Caco-2 (cell line): ENCODE results near the gene PARD3B. TPM values are rescaled to one million over a fixed set of nuclear protein-coding genes. Genes with fewer than 3 reads are reported as not detected.

ENCODE experiments used
- BruUV-seq: library from RNA; stranded (reverse); fragments of 400-500 nt; replicated peaks from 2 replicates; lab custom pipeline; 2021; lab: Mats Ljungman, UMichigan
- CTCF ChIA-PET: fragments of 300-600 bp; sonication (Branson Sonifier 250); formaldehyde crosslinking; loops from one replicate; lab custom pipeline; 2022; ENCODE audit warnings: antibody characterized with exemption; lab: Charles Lee
- POLR2A ChIA-PET: fragments of 300-600 bp; sonication (Branson Sonifier 250); formaldehyde crosslinking; loops from one replicate; lab custom pipeline; 2022; ENCODE audit warnings: antibody characterized with exemption; lab: Charles Lee
- DNase-seq, 2 experiments: peaks; one replicate each; pipeline versions ENCODE4 v3.0.0 to v3.0.0-alpha.2; 2020 to 2022
- H3K27me3 ChIP-seq: replicated peaks from 2 replicates; pipeline ENCODE4 v1.6.0; 2011; ENCODE audit warnings: low read length; ENCODE audit not compliant: control insufficient read depth, insufficient read depth
- H3K36me3 ChIP-seq: 2 replicates; pipeline ENCODE4 v1.5.1; 2011; ENCODE audit warnings: low read length; ENCODE audit not compliant: control insufficient read depth, insufficient read depth
- H3K4me1 ChIP-seq: fragments of 250-450 bp; sonication (Bioruptor Pico); 2 replicates; pipeline ENCODE4 v1.5.1; 2020; ENCODE audit warnings: mild to moderate bottlenecking
- H3K4me3 ChIP-seq: 2 replicates; pipeline ENCODE4 v1.5.1; 2011; ENCODE audit warnings: low read depth, mild to moderate bottlenecking, control low read depth, low read length
- H3K9me3 ChIP-seq: fragments of 250-450 bp; sonication (Bioruptor Pico); 2 replicates; pipeline ENCODE4 v1.5.1; 2020; ENCODE audit warnings: mild to moderate bottlenecking, moderate library complexity
- H3K27ac Mint-ChIP-seq: one replicate; pipeline ENCODE4 v1.8.0; 2022; ENCODE audit warnings: mixed read lengths; ENCODE audit not compliant: unreplicated experiment
- H3K27me3 Mint-ChIP-seq: one replicate; pipeline ENCODE4 v1.8.0; 2022; ENCODE audit warnings: mixed read lengths; ENCODE audit not compliant: insufficient read depth, unreplicated experiment
- H3K36me3 Mint-ChIP-seq: one replicate; pipeline ENCODE4 v1.8.0; 2022; ENCODE audit warnings: mild to moderate bottlenecking, mixed read lengths; ENCODE audit not compliant: insufficient read depth, unreplicated experiment
- H3K4me1 Mint-ChIP-seq: one replicate; pipeline ENCODE4 v1.8.0; 2022; ENCODE audit warnings: low read depth, mixed read lengths; ENCODE audit not compliant: unreplicated experiment
- H3K4me3 Mint-ChIP-seq: one replicate; pipeline ENCODE4 v1.8.0; 2022; ENCODE audit warnings: mild to moderate bottlenecking, moderate library complexity, mixed read lengths; ENCODE audit not compliant: unreplicated experiment
- H3K9me3 Mint-ChIP-seq: one replicate; pipeline ENCODE4 v1.8.0; 2022; ENCODE audit warnings: mixed read lengths; ENCODE audit not compliant: unreplicated experiment
- intact Hi-C: fragments of 100-400 bp; cut with micrococcal nuclease; formaldehyde crosslinking; loops from one replicate; pipeline ENCODE4 v1.10.0; 2022; ENCODE audit not compliant: unreplicated experiment
- total RNA-seq: library from RNA; stranded (reverse); gene quantifications from 2 replicates; pipeline ENCODE4 v1.2.3, GENCODE V29; 2022
- TF ChIP-seq, protein P1 (sequence below), 2 experiments: fragments of 200-600 bp in 1 of 2; IDR thresholded peaks; 1 replicate in 1 of 2; 2 replicates in 1 of 2; pipeline versions ENCODE4 v1.5.1 to v1.8.0; 2011 to 2022; ENCODE audit warnings: antibody characterized with exemption in 1 of 2, control low read depth in 1 of 2, inconsistent platforms in 1 of 2, low read depth in 1 of 2, low read length in 1 of 2, mild to moderate bottlenecking in 1 of 2, moderate library complexity in 1 of 2; ENCODE audit not compliant: insufficient read depth in 1 of 2, severe bottlenecking in 1 of 2, unreplicated experiment in 1 of 2

PARD3B gene
- total RNA-seq, 1 experiment from 2014 or later, result 68.9 TPM

DNA sequence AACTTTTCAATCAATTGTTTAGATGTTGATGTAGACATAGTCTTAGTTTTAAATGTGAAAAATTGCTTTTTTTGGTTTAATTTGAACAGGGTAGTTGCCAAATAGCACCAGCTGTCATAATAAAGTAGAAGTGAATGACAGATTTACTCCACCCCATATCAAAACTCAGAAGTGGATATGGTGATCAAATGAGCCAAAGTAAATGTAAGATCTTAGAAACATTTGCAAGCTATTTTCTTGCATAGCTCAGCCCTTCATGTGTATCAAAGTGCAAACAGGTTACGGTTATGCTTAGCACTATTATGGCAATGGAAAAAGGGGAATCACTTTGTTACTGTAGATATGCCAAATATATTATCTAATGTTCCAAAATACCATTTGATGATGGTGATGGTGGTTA, 596.1 kb downstream of the PARD3B start:
- intact Hi-C loops, result no loop called here
- BruUV-seq, result no TSS peak
- CTCF ChIA-PET, result no interaction called here

DNA sequence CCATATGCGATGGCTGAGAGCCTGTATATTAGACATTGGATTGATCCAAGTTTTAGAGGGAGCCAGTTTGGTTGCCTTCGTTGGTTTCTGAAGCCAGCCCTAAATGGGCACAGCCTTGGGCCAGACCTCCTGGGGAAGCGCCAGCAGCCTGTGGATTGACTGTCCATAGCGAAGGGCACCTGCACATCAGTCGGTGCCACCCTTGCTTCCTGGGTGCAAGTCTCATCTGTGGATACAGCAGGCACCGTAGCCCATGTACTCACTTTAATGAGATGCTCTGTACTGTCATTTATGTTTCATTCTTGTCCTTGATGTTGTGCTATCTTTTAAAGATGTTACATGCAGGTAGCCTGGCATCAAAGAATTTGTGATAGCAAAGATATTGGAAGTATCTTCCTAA, 600.6 kb downstream of the PARD3B start:
- POLR2A ChIA-PET, result no interaction called here
- intact Hi-C loops, result no loop called here
- no peaks in the 10 kb centered on the region for H3K27me3 Mint-ChIP-seq

More for the DNA sequence above, 596.1 kb downstream of the PARD3B start:
- no peaks in the 10 kb centered on the region for H3K4me1 Mint-ChIP-seq
- H3K9me3 ChIP-seq, result no peaks in the 10 kb centered on the region
- no peaks in the 10 kb centered on the region for H3K27me3 ChIP-seq
- DNase-seq, result no peak
- POLR2A ChIA-PET, result no interaction called here
- TF ChIP-seq, protein P1, sequence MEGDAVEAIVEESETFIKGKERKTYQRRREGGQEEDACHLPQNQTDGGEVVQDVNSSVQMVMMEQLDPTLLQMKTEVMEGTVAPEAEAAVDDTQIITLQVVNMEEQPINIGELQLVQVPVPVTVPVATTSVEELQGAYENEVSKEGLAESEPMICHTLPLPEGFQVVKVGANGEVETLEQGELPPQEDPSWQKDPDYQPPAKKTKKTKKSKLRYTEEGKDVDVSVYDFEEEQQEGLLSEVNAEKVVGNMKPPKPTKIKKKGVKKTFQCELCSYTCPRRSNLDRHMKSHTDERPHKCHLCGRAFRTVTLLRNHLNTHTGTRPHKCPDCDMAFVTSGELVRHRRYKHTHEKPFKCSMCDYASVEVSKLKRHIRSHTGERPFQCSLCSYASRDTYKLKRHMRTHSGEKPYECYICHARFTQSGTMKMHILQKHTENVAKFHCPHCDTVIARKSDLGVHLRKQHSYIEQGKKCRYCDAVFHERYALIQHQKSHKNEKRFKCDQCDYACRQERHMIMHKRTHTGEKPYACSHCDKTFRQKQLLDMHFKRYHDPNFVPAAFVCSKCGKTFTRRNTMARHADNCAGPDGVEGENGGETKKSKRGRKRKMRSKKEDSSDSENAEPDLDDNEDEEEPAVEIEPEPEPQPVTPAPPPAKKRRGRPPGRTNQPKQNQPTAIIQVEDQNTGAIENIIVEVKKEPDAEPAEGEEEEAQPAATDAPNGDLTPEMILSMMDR (IDR thresholded peaks at IDR 0.05; ENCODE audit: insufficient read depth in 1 of 2, low read depth in 1 of 2, low read length in 1 of 2, severe bottlenecking in 1 of 2, unreplicated experiment in 1 of 2), result no peak
- no peak overlapping the region for H3K4me3 Mint-ChIP-seq
- H3K4me1 ChIP-seq, result no peaks in the 10 kb centered on the region
- no peak overlapping the region for H3K27ac Mint-ChIP-seq
- H3K36me3 ChIP-seq, result no peaks in the 10 kb centered on the region
- H3K36me3 Mint-ChIP-seq, result peaks cover 19% of the 10 kb centered on the region
- no peaks in the 10 kb centered on the region for H3K27me3 Mint-ChIP-seq
- no peak overlapping the region for H3K4me3 ChIP-seq
- no peaks in the 10 kb centered on the region for H3K9me3 Mint-ChIP-seq

DNA sequence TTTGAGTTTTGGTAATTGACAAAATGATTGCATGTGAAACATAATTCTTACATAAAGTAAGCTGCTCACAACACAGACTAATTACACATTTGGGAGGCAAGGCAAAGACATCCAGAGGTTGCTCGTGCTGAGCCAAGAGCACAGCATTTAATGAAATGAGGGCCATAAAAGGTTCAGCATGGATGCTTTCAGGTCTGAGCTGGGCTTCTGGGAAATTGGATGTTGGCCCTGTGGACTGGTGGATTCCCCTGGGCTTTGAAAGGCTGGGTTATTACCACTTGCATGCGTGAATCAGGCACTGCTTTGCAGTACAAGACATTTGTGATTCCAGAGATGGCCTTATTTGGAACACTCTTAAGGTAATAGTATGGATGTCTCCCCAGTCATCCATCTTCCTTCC, 603.5 kb downstream of the PARD3B start:
- Mint-ChIP-seq H3K36me3 (peaks cover 19% of the 10 kb centered on the region), H3K4me1 (no peaks in the 10 kb centered on the region), H3K27ac (no peak overlapping the region), H3K27me3 (no peaks in the 10 kb centered on the region), H3K9me3 (no peaks in the 10 kb centered on the region), H3K4me3 (no peak overlapping the region)
- H3K36me3 ChIP-seq, result no peaks in the 10 kb centered on the region
- ChIA-PET POLR2A (no interaction called here), CTCF (no interaction called here)
- H3K27me3 ChIP-seq, result no peaks in the 10 kb centered on the region
- BruUV-seq, result no TSS peak
- TF ChIP-seq, protein P1 (IDR thresholded peaks at IDR 0.05; ENCODE audit: insufficient read depth in 1 of 2, low read depth in 1 of 2, low read length in 1 of 2, severe bottlenecking in 1 of 2, unreplicated experiment in 1 of 2), result no peak
- no peak for DNase-seq
- intact Hi-C loops, result no loop called here
- no peak overlapping the region for H3K4me3 ChIP-seq
- H3K4me1 ChIP-seq, result no peaks in the 10 kb centered on the region
- H3K9me3 ChIP-seq, result no peaks in the 10 kb centered on the region

More for the DNA sequence above, 600.6 kb downstream of the PARD3B start:
- no peaks in the 10 kb centered on the region for H3K4me1 Mint-ChIP-seq
- Histone ChIP-seq H3K9me3 (no peaks in the 10 kb centered on the region), H3K27me3 (no peaks in the 10 kb centered on the region), H3K4me1 (no peaks in the 10 kb centered on the region), H3K4me3 (no peak overlapping the region), H3K36me3 (no peaks in the 10 kb centered on the region)
- no peak overlapping the region for H3K4me3 Mint-ChIP-seq
- H3K27ac Mint-ChIP-seq, result no peak overlapping the region
- peaks cover 11% of the 10 kb centered on the region for H3K36me3 Mint-ChIP-seq
- CTCF ChIA-PET, result no interaction called here
- TF ChIP-seq, protein P1 (IDR thresholded peaks at IDR 0.05; ENCODE audit: insufficient read depth in 1 of 2, low read depth in 1 of 2, low read length in 1 of 2, severe bottlenecking in 1 of 2, unreplicated experiment in 1 of 2), result no peak
- DNase-seq, result no peak
- no peaks in the 10 kb centered on the region for H3K9me3 Mint-ChIP-seq
- BruUV-seq, result no TSS peak
